Testis (tissue), 3 donors: ENCODE results near the gene KCNN3. TPM values are rescaled to one million over a fixed set of nuclear protein-coding genes. Genes with fewer than 3 reads are reported as not detected.

Experiments
- DNase-seq: peaks from one replicate; pipeline ENCODE4 v3.0.0-alpha.2; 2019
- H3K27ac ChIP-seq, 2 donors: fragments of 200-600 bp; sonication (generic); one replicate each; pipeline ENCODE4 v1.5.1; 2019
- H3K27me3 ChIP-seq: fragments of 200-600 bp; sonication (generic); one replicate; pipeline ENCODE4 v1.5.1; 2019
- H3K36me3 ChIP-seq: fragments of 200-600 bp; sonication (generic); one replicate; pipeline ENCODE4 v1.5.1; 2017; ENCODE audit warnings: low read depth; ENCODE audit errors: missing control alignments
- H3K4me1 ChIP-seq: fragments of 200-600 bp; sonication (generic); one replicate; pipeline ENCODE4 v1.5.1; 2019
- H3K4me3 ChIP-seq, 2 donors: fragments of 200-600 bp; sonication (generic); one replicate each; pipeline ENCODE4 v1.5.1; 2017 to 2019
- H3K9me3 ChIP-seq: fragments of 200-600 bp; sonication (generic); one replicate; pipeline ENCODE4 v1.5.1; 2017
- CTCF ChIP-seq, 3 experiments: fragments of 450-650 bp in 2 of 3; fragments of 200-600 bp in 1 of 3; sonication (generic) in 1 of 3; IDR thresholded peaks; one replicate each; pipeline ENCODE4 v1.5.1; 2016 to 2019; ENCODE audit warnings: antibody characterized with exemption in 3 of 3, mild to moderate bottlenecking in 2 of 3, moderate library complexity in 1 of 3
- POLR2A ChIP-seq: fragments of 450-650 bp; IDR thresholded peaks from one replicate; pipeline ENCODE4 v1.6.1; 2017; ENCODE audit warnings: antibody characterized with exemption, mild to moderate bottlenecking, moderate library complexity
- WGBS, 2 donors: methylation state at CpG; one replicate each; pipeline ENCODE4 v1.1.5; 2018; 5-methylcytosine and 5-hydroxymethylcytosine counted together
- intact Hi-C: fragments of 100-400 bp; cut with DNase I; formaldehyde crosslinking; loops from one replicate; pipeline ENCODE4 v1.15.1; 2023; ENCODE audit warnings: low total_unique reads
- polyA plus RNA-seq: library from polyadenylated mRNA; stranded (reverse); fragments of 350-450 nt; fragmentation: Illumina TruSeq; extraction: RNeasy Lipid Tissue Mini Kit (QIAGEN cat#74804); gene quantifications from one replicate; pipeline ENCODE4 v1.2.3, GENCODE V29; 2014; ENCODE audit warnings: low read depth, low replicate concordance; ENCODE audit not compliant: insufficient read depth
- total RNA-seq, 2 donors: library from RNA; depleted of rRNA; stranded (reverse); fragments of >200 nt; gene quantifications; one replicate each; pipeline ENCODE4 v1.2.3, GENCODE V29; 2016

Gene KCNN3
- total and polyA plus RNA-seq, 3 donors from 2014 or later: 0.24 to 0.78 (median 0.56) TPM

- H3K27me3 ChIP-seq: no peaks in the 10 kb centered on the region
- intact Hi-C loops: no loop called here
- DNase-seq: no peak
- 25 to 46% methylated on average over 2 of the region's 2 CpGs for WGBS, 2 donors
- TF ChIP-seq POLR2A (no peak), CTCF (IDR thresholded peaks at IDR 0.05) (no peak)
- no peaks in the 10 kb centered on the region for H3K4me1 ChIP-seq
- no peaks in the 10 kb centered on the region for H3K9me3 ChIP-seq
- H3K4me3 ChIP-seq: no peak overlapping the region
- H3K36me3 ChIP-seq: no peaks in the 10 kb centered on the region
- H3K27ac ChIP-seq: no peak overlapping the region
These were observed 212.5 kb downstream of the KCNN3 start for GRCh38 chr1:154657556-154657955.

GRCh38 chr1:154652893-154653292 lies 217.2 kb downstream of the KCNN3 start:
- intact Hi-C loops: no loop called here
- no peak for TF ChIP-seq CTCF (IDR thresholded peaks at IDR 0.05)
- TF ChIP-seq POLR2A: no peak
- H3K27ac ChIP-seq: no peak overlapping the region
- H3K27me3 ChIP-seq: no peaks in the 10 kb centered on the region
- H3K9me3 ChIP-seq: no peaks in the 10 kb centered on the region
- no peaks in the 10 kb centered on the region for H3K4me1 ChIP-seq
- no peaks in the 10 kb centered on the region for H3K36me3 ChIP-seq
- DNase-seq: no peak
- H3K4me3 ChIP-seq: no peak overlapping the region

Other genes starting within 250 kb of the KCNN3 start
- 10 to 100 TPM; 21.1 to 27.7 TPM for gene PMVK, start 66.4 kb upstream of the KCNN3 start, total RNA-seq
- 44.6 TPM for gene PMVK, start 66.4 kb upstream of the KCNN3 start, polyA plus RNA-seq
- 10 to 100 TPM; 84.1 to 87.1 TPM for gene PBXIP1, start 85.8 kb upstream of the KCNN3 start, total RNA-seq
- 111 TPM for gene PBXIP1, start 85.8 kb upstream of the KCNN3 start, polyA plus RNA-seq
- 10 to 100 TPM; 31.0 to 34.9 TPM for gene PYGO2, start 91.5 kb upstream of the KCNN3 start, total RNA-seq
- 33.2 TPM for gene PYGO2, start 91.5 kb upstream of the KCNN3 start, polyA plus RNA-seq
- gene SHC1, start 100.5 kb upstream of the KCNN3 start, total RNA-seq: 10 to 100 TPM; 47.9 to 59.3 TPM
- 49.0 TPM for gene SHC1, start 100.5 kb upstream of the KCNN3 start, polyA plus RNA-seq
- 10 to 100 TPM; 45.5 to 84.3 TPM for gene CKS1B, start 104.4 kb upstream of the KCNN3 start, total RNA-seq
- gene CKS1B, start 104.4 kb upstream of the KCNN3 start, polyA plus RNA-seq: 100 TPM
- gene FLAD1, start 113.1 kb upstream of the KCNN3 start, total RNA-seq: 10 to 100 TPM; 26.5 to 35.0 TPM
- gene FLAD1, start 113.1 kb upstream of the KCNN3 start, polyA plus RNA-seq: 46.5 TPM
- 1 to 10 TPM in 1 of 2 donors, not detected in 1; 1.1 TPM for gene LENEP, start 123.3 kb upstream of the KCNN3 start, total RNA-seq
- not detected for gene LENEP, start 123.3 kb upstream of the KCNN3 start, polyA plus RNA-seq
- gene ZBTB7B, start 132.5 kb upstream of the KCNN3 start, total RNA-seq: 10 to 100 TPM; 21.1 to 22.4 TPM
- 18.6 TPM for gene ZBTB7B, start 132.5 kb upstream of the KCNN3 start, polyA plus RNA-seq
- 10 to 100 TPM in 1 of 2 donors, 1 to 10 TPM in 1; 9.9 to 14.4 TPM for gene DCST2, start 163.5 kb upstream of the KCNN3 start, total RNA-seq
- gene DCST2, start 163.5 kb upstream of the KCNN3 start, polyA plus RNA-seq: 20.4 TPM
- gene DCST1, start 163.5 kb upstream of the KCNN3 start, total RNA-seq: 1 to 10 TPM; 4.5 to 9.4 TPM
- gene DCST1, start 163.5 kb upstream of the KCNN3 start, polyA plus RNA-seq: 15.2 TPM
- gene ADAM15, start 181.0 kb upstream of the KCNN3 start, total RNA-seq: 10 to 100 TPM; 30.7 to 34.5 TPM
- gene ADAM15, start 181.0 kb upstream of the KCNN3 start, polyA plus RNA-seq: 42.6 TPM
- gene EFNA4, start 193.5 kb upstream of the KCNN3 start, total RNA-seq: 1 to 10 TPM; 5.3 to 6.9 TPM
- 6.0 TPM for gene EFNA4, start 193.5 kb upstream of the KCNN3 start, polyA plus RNA-seq
- 1 to 10 TPM; 7.5 to 7.7 TPM for gene EFNA3, start 208.6 kb upstream of the KCNN3 start, total RNA-seq
- gene EFNA3, start 208.6 kb upstream of the KCNN3 start, polyA plus RNA-seq: 9.9 TPM